Spleen (tissue), 11 donors: ENCODE results near the gene ERGIC1. TPM values are rescaled to one million over a fixed set of nuclear protein-coding genes. Genes with fewer than 3 reads are reported as not detected.

Experiments
- DNase-seq: peaks from one replicate; pipeline ENCODE4 v3.0.0-alpha.2; 2020
- H3K27ac ChIP-seq, 8 donors: fragments of 200-600 bp; sonication (generic) in 7 of 8; 1 replicate in 4 of 8; 2 replicates in 4 of 8; pipeline versions ENCODE4 v1.5.0 to v1.8.0; 2016 to 2021; ENCODE audit warnings: inconsistent platforms in 4 of 8, mild to moderate bottlenecking in 4 of 8, moderate library complexity in 1 of 8
- H3K27me3 ChIP-seq, 7 donors: fragments of 200-600 bp; sonication (generic) in 6 of 7; replicated peaks in 1 of 7; 1 replicate in 4 of 7; 2 replicates in 3 of 7; pipeline versions ENCODE4 v1.5.0 to v1.8.0; 2016 to 2021; ENCODE audit warnings: inconsistent platforms in 3 of 7, mild to moderate bottlenecking in 1 of 7
- H3K36me3 ChIP-seq, 6 donors: fragments of 200-600 bp; sonication (generic) in 5 of 6; 1 replicate in 4 of 6; 2 replicates in 2 of 6; pipeline versions ENCODE4 v1.5.0 to v1.8.0; 2016 to 2021; ENCODE audit warnings: inconsistent platforms in 2 of 6
- H3K4me1 ChIP-seq, 6 donors: fragments of 200-600 bp; sonication (generic) in 5 of 6; 1 replicate in 3 of 6; 2 replicates in 3 of 6; pipeline versions ENCODE4 v1.5.0 to v1.8.0; 2016 to 2021; ENCODE audit warnings: inconsistent platforms in 3 of 6
- H3K4me3 ChIP-seq, 8 donors: fragments of 200-600 bp; sonication (generic) in 7 of 8; 1 replicate in 4 of 8; 2 replicates in 4 of 8; pipeline versions ENCODE4 v1.5.0 to v1.8.0; 2016 to 2021; ENCODE audit warnings: inconsistent platforms in 4 of 8, mild to moderate bottlenecking in 4 of 8, moderate library complexity in 2 of 8
- H3K9me3 ChIP-seq, 8 donors: fragments of 200-600 bp; sonication (generic) in 7 of 8; 1 replicate in 4 of 8; 2 replicates in 4 of 8; pipeline versions ENCODE4 v1.5.0 to v1.8.0; 2016 to 2021; ENCODE audit warnings: inconsistent platforms in 4 of 8
- POLR2A ChIP-seq, 3 donors: fragments of 450-650 bp; IDR thresholded peaks; one replicate each; pipeline ENCODE4 v1.5.1; 2017; ENCODE audit warnings: antibody characterized with exemption in 3 of 3, mild to moderate bottlenecking in 1 of 3
- POLR2AphosphoS5 ChIP-seq, 3 donors: sonication (generic); formaldehyde crosslinking; IDR thresholded peaks; one replicate each; pipeline ENCODE4 v1.5.1; 2017; ENCODE audit warnings: antibody characterized with exemption in 3 of 3
- WGBS, 5 donors: extraction: QIAGEN DNeasy Blood & Tissue Kit in 3 of 5; methylation state at CpG; one replicate each; pipeline versions ENCODE4 v1.1.5 to v1.1.7; 2013 to 2018; 5-methylcytosine and 5-hydroxymethylcytosine counted together
- intact Hi-C: fragments of 100-400 bp; cut with DNase I; formaldehyde crosslinking; loops from one replicate; pipeline ENCODE4 v1.15.0; 2023; ENCODE audit warnings: low total_unique reads
- polyA plus RNA-seq, 3 donors: library from polyadenylated mRNA; stranded (reverse); fragments of 200-250 nt; gene quantifications; one replicate each; pipeline ENCODE4 v1.2.1, GENCODE V29; 2013
- total RNA-seq, 7 donors: library from RNA; depleted of rRNA in 3 of 7; stranded (reverse); fragments of >200 nt in 3 of 7; fragmentation: NEBNext Ultra II Directional in 4 of 7; extraction: Animal tissue kit (Norgen Biotek cat#: 25700) in 4 of 7; gene quantifications; one replicate each; pipeline versions ENCODE4 v1.1.0 to v1.2.1, GENCODE V29; 2016 to 2021
- TF ChIP-seq, protein P1 (sequence below), 11 experiments: fragments of 200-600 bp in 7 of 11; fragments of 450-650 bp in 4 of 11; sonication (generic) in 4 of 11; IDR thresholded peaks in 8 of 11; conservative IDR thresholded peaks in 3 of 11; 1 replicate in 7 of 11; 2 replicates in 4 of 11; pipeline versions ENCODE4 v1.4.0 to v1.8.0; 2016 to 2021; ENCODE audit warnings: antibody characterized with exemption in 11 of 11, inconsistent platforms in 4 of 11, mild to moderate bottlenecking in 1 of 11
- donor health status: healthy with polysubstance abuse.
- donor health status: DM: no; HTN: no; CAD: no; lungs with moderate emphysema.
- donor health status: DM: no; HTN: no; CAD: no.
- donor health status: Bipolar disorder and iron deficiency.
- donor health status: healthy.
- donor health status: DM: no; HTN: no; CAD: no.
- donor health status: DM: yes; HTN: yes; CAD: no.

ERGIC1 gene
- total and polyA plus RNA-seq, 10 donors = 36.9 to 166 (median 125) TPM

DNA sequence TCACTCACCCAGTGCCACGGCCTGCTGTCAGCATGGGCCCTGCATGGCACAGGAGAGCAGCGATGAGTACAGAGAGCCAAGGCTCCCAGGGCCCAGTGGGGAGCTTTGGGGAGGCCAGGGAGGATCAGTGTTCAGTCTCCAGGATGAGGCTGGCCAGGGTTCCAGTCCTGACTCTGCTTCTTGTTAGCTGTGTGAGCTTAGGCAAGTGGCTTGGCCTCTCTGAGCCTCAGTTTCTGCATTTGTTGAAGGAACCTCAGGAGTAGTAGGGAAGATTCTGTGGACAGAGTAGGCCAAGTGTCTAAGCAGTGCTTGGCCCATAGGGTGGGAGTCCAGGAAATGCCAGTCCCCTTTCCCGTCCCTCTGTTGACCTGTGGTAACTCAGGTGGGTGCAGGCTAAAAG lies 39.5 kb downstream of the ERGIC1 start:
- H3K4me3 ChIP-seq = no peak overlapping the region
- intact Hi-C loops = no loop called here
- DNase-seq = no peak
- no peaks in the 10 kb centered on the region for H3K9me3 ChIP-seq
- no peaks in the 10 kb centered on the region for H3K27me3 ChIP-seq
- TF ChIP-seq POLR2AphosphoS5 (IDR thresholded peaks at IDR 0.05) (no peak), POLR2A (IDR thresholded peaks at IDR 0.05) (no peak)
- TF ChIP-seq, protein P1, sequence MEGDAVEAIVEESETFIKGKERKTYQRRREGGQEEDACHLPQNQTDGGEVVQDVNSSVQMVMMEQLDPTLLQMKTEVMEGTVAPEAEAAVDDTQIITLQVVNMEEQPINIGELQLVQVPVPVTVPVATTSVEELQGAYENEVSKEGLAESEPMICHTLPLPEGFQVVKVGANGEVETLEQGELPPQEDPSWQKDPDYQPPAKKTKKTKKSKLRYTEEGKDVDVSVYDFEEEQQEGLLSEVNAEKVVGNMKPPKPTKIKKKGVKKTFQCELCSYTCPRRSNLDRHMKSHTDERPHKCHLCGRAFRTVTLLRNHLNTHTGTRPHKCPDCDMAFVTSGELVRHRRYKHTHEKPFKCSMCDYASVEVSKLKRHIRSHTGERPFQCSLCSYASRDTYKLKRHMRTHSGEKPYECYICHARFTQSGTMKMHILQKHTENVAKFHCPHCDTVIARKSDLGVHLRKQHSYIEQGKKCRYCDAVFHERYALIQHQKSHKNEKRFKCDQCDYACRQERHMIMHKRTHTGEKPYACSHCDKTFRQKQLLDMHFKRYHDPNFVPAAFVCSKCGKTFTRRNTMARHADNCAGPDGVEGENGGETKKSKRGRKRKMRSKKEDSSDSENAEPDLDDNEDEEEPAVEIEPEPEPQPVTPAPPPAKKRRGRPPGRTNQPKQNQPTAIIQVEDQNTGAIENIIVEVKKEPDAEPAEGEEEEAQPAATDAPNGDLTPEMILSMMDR (IDR thresholded peaks at IDR 0.05 in 8 of 11, conservative IDR thresholded peaks at IDR 0.05 in 3 of 11) = no peak
- 59 to 77% (median 64%) methylated on average over 2 to 3 of the region's 3 CpGs for WGBS, 5 donors
- H3K4me1 ChIP-seq = peaks cover 48 to 100% (median 78%) of the 10 kb centered on the region in 6 donors
- H3K27ac ChIP-seq = peak overlapping the region; percentile 27 to 94 (median 83)
- peaks cover 0 to 21% (median 0%) of the 10 kb centered on the region in 6 donors for H3K36me3 ChIP-seq

DNA sequence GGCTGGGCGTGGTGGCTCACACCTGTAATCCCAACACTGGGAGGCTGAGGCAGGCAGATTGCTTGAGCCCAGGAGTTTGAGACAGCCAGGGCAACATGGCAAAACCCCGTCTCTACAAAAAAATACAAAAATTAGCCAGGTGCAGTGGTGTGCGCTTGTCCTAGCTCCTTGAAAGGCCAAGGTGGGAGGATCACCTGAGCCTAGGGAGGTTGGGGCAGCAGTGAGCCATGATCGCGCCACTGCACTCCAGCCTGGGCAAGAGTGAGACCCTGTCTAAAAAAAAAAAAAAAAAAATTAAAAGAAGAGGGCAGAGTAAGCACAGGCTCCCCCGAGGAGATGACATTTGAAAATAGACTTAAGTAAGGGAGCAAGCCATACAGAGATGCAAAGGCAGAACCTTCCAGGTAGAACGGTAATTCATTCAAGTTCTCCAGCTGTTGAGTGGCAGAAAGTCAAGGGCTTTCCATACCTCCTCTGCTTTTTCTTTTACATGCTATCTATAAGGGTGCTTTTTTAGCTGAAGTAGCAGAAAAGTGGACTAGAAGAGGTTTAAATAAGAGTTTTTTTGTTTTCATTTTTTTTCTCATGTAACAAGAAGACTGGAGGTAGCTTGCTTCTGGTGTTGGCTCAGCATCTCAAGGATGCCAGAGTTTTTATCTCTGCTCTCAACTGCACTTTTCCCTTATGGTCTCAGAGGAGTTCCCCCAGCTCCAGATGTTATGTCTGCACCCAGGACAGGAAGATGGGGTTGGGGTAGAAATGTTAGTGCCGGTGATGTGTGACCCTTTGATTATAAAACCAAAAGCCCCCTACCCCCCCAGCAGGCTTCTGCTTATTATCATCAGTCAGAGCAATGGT lies 40.8 kb downstream of the ERGIC1 start:
- peak; percentile 31 for DNase-seq
- peak overlapping the region in 4 of 8 donors; percentile 3 to 94 (median 82) for H3K27ac ChIP-seq
- H3K27me3 ChIP-seq = no peaks in the 10 kb centered on the region
- 80 to 86% (median 83%) methylated on average over 8 of the region's 8 CpGs for WGBS, 5 donors
- intact Hi-C loops = no loop called here
- no peaks in the 10 kb centered on the region for H3K9me3 ChIP-seq
- H3K4me1 ChIP-seq = peaks cover 35 to 100% (median 71%) of the 10 kb centered on the region in 6 donors
- no peak overlapping the region for H3K4me3 ChIP-seq
- no peak for TF ChIP-seq POLR2A (IDR thresholded peaks at IDR 0.05)
- no peak for TF ChIP-seq POLR2AphosphoS5 (IDR thresholded peaks at IDR 0.05)
- TF ChIP-seq, protein P1 (IDR thresholded peaks at IDR 0.05 in 8 of 11, conservative IDR thresholded peaks at IDR 0.05 in 3 of 11) = no peak
- peaks cover 0 to 35% (median 0%) of the 10 kb centered on the region in 6 donors for H3K36me3 ChIP-seq

DNA sequence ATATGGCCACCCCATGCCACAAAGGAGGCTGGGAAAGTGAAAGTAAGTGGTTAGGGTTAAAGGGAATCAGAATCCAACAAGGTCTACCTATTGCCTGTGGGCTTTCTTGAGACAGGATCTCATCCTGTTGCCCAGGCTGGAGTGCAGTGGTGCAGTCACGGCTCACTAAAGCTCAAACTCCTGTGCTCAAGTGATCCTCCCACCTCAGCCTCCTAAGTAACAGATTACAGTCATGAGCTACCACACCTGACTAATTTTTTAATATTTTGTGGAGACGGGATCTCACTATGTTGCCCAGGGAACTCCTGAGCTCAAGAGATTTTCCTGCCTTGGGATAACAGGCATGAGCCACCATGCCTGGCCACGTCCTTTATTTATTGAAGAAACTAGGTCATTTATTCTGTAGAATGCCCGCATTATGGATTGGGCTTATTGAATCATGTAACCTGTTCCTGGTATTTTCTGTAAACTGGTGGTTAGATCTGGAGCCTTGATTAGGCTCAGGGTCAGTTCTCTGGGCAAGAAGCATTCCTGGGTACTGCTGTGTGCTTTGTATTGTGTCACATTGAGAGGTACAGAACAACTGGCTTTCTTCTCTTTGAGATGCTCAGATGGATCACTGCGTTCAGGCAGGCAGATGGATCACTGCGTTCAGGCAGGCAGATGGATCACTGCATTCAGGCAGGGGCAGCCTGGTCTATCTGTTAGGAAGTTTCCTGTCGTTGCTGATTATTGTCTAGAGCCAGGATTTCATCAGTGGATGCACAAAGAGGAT lies 41.6 kb downstream of the ERGIC1 start:
- H3K9me3 ChIP-seq = no peaks in the 10 kb centered on the region
- H3K27ac ChIP-seq = peak overlapping the region in 5 of 8 donors; percentile 3 to 82 (median 22)
- no peaks in the 10 kb centered on the region for H3K27me3 ChIP-seq
- DNase-seq = peak; percentile 19
- peaks cover 0 to 37% (median 0%) of the 10 kb centered on the region in 6 donors for H3K36me3 ChIP-seq
- H3K4me3 ChIP-seq = no peak overlapping the region
- WGBS, 5 donors = 57 to 81% (median 76%) methylated on average over 7 of the region's 7 CpGs
- TF ChIP-seq POLR2AphosphoS5 (IDR thresholded peaks at IDR 0.05) (no peak), POLR2A (IDR thresholded peaks at IDR 0.05) (no peak)
- TF ChIP-seq, protein P1 (IDR thresholded peaks at IDR 0.05 in 8 of 11, conservative IDR thresholded peaks at IDR 0.05 in 3 of 11) = no peak
- peaks cover 27 to 99% (median 65%) of the 10 kb centered on the region in 6 donors for H3K4me1 ChIP-seq
- intact Hi-C loops = no loop called here
